Activated CD4-positive, alpha-beta T cell treated with anti-CD3 and anti-CD28 coated beads, Interleukin-2, Interleukin-6, amounts not matched to agents 100 ng/mL and 50 ng/mL, durations not matched to agents 16 hours and 8 hours (primary cell): Measurements from ENCODE around the gene PRMT6.

ENCODE experiments used
- DNase-seq: peaks from one replicate; pipeline ENCODE4 v3.0.0-alpha.2; 2020

PRMT6 gene

GRCh38 chr1:107095647-107096046 lies 39.2 kb downstream of the PRMT6 start:
- no peak for DNase-seq

- DNase-seq = no peak
Observed at GRCh38 chr1:107096690-107097089, 40.2 kb downstream of the PRMT6 start.

- DNase-seq = no peak
Observed at GRCh38 chr1:107098961-107099360, 42.5 kb downstream of the PRMT6 start.

- no peak for DNase-seq
Observed at GRCh38 chr1:107100331-107100984, 44.0 kb downstream of the PRMT6 start.

GRCh38 chr1:107105914-107106313 lies 49.4 kb downstream of the PRMT6 start:
- no peak for DNase-seq
